NCI-H146 treated with DMSO at 0.1 percent for 48 hours (cell line): ENCODE results near the gene BCL2.

Experiments used
- DNase-seq: peaks from one replicate; lab custom pipeline; 2025; ENCODE audit not compliant: unreplicated experiment; lab: John Stamatoyannopoulos, UW

The BCL2 gene

GRCh38 chr18:63186520-63187222, 132.9 kb downstream of the BCL2 start:
- no peak for DNase-seq

DNA sequence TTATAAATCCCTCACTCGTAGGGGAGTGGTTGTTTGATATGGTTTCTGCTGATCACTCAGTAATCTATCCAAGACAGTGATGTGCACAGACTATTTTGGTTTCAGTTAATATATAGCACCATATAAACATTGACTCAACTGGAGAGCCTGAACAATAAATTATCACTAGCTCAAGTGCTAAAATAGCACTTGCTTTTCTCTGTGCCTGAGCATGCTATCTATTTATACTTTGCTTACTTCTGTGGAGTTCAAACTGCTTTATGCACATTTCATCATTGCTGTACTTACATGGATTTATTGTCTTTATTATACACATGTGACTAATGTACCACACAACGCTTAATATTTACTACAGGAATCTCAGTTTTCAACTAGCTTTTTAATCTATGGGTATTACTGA, 133.6 kb downstream of the BCL2 start:
- DNase-seq = no peak

- DNase-seq = no peak
These were observed 135.4 kb downstream of the BCL2 start for GRCh38 chr18:63183952-63184770.

DNA sequence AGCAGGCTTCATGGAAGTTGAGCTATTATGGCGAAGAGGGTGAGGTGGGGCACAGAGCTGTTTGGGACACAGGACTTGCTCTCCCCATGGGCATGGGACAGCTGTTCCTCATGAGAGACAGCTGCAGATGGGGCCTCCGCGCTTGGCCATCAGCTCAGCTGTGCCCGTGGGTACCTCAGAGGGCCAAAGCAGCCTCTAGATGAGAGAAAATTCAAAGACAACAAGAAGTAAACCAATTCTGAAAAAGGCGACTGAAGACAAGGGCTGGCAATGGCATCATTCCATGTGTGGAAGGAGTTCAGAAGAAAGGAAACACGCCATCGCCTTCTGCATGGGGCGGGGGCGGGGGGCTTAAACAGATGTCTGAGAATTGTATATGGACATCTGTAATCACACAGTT, 136.2 kb downstream of the BCL2 start:
- DNase-seq = no peak

DNA sequence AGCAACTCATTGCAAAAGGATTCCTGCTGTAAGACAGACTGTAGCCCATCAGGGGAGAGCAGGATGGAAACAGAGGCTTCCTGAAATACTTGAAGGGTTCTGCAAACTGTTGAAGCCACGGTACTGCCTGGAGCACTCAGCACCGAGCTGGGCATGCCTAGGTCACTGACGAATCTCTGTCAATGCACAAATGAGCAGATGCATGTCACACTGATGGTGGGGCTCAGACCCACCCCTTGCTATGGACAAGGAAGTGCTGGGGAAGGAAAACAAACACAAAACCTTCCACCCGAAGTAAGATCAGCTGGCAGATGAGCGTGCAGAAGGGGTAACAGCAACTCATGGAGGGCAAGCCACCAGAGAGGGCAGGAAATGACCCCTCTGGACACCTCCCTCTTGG, 136.7 kb downstream of the BCL2 start:
- no peak for DNase-seq

DNA sequence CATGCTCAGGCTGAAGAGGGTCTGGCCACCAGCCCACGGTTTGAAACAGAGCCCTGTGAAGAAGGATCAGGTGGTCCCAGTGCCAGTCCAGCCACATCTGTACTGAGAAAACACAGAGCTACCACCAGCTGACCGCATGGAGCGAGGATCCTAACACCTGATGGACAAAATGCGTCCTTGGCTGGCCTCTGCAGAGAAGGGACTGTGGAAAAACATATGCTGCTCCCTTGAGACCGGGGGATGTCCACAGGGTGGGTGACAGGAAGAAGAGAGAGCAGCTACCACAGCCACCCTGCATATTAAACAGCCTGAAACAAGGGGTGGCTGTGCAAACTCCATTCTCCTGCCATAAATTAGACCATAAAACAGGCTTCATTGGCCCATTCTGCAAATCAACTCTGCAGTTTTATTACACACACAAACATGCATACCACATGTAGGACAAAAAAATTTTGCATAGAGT, 137.2 kb downstream of the BCL2 start:
- DNase-seq = no peak

GRCh38 chr18:63181706-63182309, 137.8 kb downstream of the BCL2 start:
- no peak for DNase-seq

GRCh38 chr18:63180971-63181376, 138.6 kb downstream of the BCL2 start:
- no peak for DNase-seq

DNA sequence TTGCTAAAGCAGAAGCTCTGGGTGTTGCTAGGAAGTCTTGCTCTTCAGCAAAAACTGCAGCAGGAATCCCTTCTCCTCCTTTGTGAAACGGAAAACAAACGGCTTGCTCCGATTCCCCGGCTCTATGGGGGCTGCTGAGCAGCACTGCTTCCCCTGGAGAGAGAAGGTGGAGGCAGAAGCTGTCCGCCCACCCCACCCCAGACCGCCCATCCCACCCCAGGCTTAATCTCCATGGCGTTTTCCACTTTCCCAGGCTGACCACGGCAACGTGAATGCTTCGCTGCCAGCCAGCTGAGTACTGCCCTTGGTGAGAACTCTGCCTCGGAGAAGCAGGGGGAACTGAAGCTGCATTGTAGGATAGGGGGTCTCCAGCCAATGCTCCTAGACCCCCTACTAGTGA, 139.2 kb downstream of the BCL2 start:
- DNase-seq = no peak

- DNase-seq = no peak
These were observed 140.1 kb downstream of the BCL2 start for GRCh38 chr18:63179422-63179821.

GRCh38 chr18:63178971-63179370, 140.6 kb downstream of the BCL2 start:
- DNase-seq = no peak

DNA sequence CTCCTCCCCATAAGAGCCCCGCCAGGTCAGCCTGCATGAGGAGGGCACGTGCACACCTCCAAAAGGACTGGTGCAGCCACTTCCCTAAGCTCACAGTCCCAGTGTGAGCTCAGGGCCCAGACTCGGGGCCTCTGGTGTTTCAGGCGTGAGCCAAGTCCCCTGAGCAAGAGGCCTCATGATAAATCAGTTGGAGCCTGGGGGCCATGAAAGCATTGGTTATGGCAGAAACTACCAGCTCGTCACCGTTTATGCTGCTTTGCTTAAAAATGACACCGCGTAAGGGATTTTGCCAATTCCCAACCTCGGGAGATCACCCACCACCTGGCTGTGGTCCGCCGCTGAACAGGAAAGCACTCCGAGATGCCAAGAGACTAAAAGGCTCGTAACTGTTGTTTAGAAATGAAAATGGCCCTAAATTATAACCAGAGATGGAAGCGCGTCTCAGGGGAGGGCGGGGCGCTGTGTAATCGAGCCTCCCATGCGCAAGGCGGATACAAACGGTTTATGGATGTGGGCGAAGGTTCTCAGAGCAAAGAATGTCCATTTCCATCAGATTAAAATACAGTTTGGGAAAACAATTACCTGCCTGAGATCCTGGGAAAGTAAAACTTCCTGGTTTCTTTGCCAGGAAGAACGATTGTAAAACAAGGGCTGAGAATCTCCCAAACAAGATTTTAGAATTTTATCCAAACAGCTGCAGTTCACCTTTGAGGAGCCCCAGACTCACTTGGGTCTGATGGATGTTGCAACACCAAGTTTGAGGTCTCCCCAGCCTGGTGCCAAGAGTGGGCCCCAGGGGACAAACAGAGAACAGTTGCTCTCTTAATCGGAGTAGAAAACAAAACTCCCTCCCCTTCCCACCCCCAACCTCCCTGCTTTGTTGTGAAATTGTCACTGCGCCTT, 141.4 kb downstream of the BCL2 start:
- DNase-seq = no peak

DNA sequence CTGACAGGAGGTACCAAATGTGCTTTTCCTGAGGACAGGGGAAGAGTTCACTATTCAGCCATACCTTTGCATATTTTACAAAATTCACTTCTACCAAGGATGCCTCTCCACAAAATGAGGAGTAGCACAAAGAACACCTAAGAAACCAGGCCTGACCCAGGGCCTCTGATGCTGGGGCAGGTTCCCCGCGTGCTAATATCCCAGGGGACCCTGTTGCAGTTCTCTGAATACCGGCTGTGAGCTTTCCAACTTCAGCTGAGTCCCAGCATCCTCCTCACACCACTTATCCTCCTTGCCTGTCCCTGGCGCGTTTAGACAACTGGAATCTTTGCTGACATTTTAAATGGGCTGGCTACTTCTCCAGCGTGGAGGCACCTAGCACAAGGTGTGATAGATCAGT, 142.3 kb downstream of the BCL2 start:
- no peak for DNase-seq

DNA sequence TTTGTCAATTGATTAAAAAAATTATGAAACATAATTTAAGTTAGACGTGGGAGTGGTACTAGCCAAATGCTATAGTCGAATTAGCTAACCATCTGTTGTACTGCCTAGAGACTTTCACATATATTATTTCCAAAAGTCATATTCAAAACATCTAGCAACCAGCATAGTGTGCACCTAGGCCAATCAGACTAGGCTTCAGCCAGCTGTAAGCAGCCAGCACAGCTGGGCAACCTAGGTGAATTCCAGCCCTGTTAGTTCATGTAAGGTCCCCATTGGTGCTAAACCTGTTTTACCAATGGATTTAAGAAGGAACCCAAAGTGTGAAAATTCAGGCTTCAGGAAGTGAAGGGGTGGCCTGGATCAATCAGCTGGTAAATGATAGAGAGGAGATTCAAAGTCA, 144.3 kb downstream of the BCL2 start:
- DNase-seq = no peak

GRCh38 chr18:63173983-63174382, 145.6 kb downstream of the BCL2 start:
- no peak for DNase-seq

DNA sequence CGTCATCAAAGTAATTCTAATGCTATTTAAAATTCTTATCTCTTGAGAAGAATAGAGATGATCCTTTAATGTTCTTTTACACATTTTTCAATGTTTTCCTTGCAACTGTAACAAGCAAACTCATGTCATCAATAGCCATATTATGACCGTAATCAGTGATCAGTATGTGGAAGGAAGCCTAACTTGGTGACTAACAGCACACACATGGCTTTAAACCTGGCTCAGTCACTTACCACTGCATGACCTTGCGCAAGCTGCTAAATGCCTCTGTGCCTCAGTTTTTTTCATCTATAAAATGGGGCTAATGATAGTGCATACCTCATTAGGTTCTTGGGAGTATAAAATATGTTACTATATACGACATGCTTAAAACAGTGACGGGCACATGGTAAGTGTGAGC, 149.7 kb downstream of the BCL2 start:
- DNase-seq = no peak

GRCh38 chr18:63168287-63168686, 151.3 kb downstream of the BCL2 start:
- no peak for DNase-seq

GRCh38 chr18:63166142-63166541, 153.4 kb downstream of the BCL2 start:
- DNase-seq = no peak

DNA sequence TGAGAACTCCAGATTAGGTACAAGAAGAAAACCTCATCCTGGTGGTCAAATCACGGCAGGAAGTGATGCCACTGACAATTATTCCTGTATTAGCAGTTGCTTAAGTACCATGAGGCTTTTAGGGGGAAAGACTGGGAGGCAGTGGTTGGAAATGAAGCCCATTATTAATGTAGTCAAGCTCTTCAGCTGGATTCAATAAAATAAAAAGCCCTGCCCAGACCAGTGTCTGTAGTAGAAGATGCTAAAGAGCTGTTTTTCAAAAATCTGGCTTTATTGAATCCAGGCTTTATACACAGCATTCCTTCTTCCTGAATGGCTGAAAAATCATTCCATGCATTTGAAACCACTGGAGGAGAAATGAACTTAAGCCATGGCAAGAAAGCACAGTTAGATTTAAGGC, 155.2 kb downstream of the BCL2 start:
- DNase-seq = no peak

GRCh38 chr18:63162271-63163014, 157.1 kb downstream of the BCL2 start:
- DNase-seq = no peak
